Measurements from ENCODE around the gene ZNF451.

ZNF451 gene

DNA sequence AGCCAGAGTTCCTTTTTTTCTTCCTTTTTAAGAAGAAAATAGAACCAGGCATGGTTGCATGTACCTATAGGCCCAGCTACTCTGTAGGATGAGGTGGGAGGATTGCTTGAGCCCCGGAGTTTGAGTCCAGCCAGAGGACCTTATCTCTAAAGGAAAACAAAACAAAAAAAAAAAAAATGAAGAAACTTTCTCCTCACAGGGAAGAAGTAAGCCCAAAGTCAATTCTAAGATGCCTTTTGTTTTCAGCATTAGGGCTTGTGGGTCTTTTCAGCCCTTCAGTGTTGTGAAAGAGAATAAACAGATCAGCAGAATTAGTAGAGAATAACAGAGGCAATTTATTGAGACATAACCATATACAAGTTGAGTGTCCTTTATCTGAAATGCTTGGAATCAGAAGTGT is 26.8 kb downstream of the ZNF451 start:
- DNase-seq (ENCODE audit: low read depth), result peak; percentile 54
- no peak for TF ChIP-seq CTCF (IDR thresholded peaks at IDR 0.05; ENCODE audit: low read length, missing control alignments)
- no peak overlapping the region for H3K4me3 ChIP-seq (replicated peaks; ENCODE audit: low read depth, low read length)

GRCh38 chr6:57117796-57118195 is 27.8 kb downstream of the ZNF451 start:
- H3K4me3 ChIP-seq (replicated peaks; ENCODE audit: low read depth, low read length), result no peak overlapping the region
- DNase-seq (ENCODE audit: low read depth), result peak; percentile 21
- TF ChIP-seq CTCF (IDR thresholded peaks at IDR 0.05; ENCODE audit: low read length, missing control alignments), result no peak

DNA sequence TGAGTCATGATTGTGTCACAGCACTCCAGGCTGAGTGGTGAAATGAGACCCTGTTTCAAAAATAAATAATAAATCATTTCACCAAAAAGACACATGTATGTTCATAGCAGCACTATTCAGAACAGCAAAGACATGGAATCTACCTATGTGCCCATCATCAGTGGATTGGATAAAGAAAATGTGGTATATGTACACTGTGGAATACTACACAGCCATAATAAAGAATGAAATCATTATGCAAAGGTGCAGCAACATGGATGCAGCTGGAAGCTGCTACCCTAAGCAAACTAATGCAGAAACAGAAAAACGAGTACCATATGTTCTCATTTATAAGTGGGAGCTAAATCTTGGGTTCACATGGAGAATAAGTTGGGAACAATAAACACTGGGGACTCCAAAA is 33.1 kb downstream of the ZNF451 start:
- no peak for DNase-seq (ENCODE audit: low read depth)
- no peak for TF ChIP-seq CTCF (IDR thresholded peaks at IDR 0.05; ENCODE audit: low read length, missing control alignments)
- no peak overlapping the region for H3K4me3 ChIP-seq (replicated peaks; ENCODE audit: low read depth, low read length)

DNA sequence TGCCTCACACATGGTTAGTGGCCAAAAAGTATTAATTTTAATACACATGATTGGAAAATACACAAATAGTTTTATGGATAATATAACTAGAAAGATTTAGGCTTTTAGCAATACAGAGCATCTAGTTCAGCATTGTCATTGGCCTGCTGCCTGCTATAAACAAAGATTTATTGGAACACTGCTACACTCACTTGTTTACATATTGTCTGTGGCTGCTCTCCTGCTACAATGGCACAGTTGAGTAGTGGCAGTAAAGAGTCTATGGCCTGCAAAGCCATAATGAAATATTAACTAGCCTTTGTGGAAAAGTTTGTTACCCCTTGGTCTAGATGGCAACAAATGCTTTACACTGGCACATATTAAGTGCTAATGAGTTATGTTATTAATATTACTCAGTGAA is 37.8 kb downstream of the ZNF451 start:
- no peak for DNase-seq (ENCODE audit: low read depth)
- no peak for TF ChIP-seq CTCF (IDR thresholded peaks at IDR 0.05; ENCODE audit: low read length, missing control alignments)
- no peak overlapping the region for H3K4me3 ChIP-seq (replicated peaks; ENCODE audit: low read depth, low read length)

DNA sequence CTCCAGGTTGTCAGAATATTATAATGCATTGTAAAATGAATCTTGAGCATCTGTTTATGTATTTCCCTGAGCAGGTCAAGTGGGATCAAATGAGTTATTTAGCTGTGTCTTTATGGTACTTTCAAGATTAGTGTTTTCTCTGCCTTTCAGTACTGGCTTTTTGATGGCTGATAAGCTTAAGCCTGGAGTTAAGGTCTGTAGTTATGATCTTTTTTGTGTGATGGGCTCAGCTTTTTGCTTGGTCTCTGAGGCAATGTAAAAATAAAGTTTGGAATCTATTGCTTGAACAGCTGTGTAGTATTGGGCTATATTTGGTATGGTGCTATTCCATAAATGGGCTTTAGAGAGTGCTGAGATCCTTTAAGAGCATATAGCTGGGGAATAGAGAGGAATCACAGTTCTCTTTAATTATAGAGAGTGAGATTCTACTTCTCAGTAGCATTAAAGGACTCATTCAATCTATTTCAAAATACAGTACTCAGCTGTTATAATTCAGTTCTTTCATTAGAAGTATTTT is 40.7 kb downstream of the ZNF451 start:
- no peak overlapping the region for H3K4me3 ChIP-seq (replicated peaks; ENCODE audit: low read depth, low read length)
- TF ChIP-seq CTCF (IDR thresholded peaks at IDR 0.05; ENCODE audit: low read length, missing control alignments), result no peak
- DNase-seq (ENCODE audit: low read depth), result no peak

DNA sequence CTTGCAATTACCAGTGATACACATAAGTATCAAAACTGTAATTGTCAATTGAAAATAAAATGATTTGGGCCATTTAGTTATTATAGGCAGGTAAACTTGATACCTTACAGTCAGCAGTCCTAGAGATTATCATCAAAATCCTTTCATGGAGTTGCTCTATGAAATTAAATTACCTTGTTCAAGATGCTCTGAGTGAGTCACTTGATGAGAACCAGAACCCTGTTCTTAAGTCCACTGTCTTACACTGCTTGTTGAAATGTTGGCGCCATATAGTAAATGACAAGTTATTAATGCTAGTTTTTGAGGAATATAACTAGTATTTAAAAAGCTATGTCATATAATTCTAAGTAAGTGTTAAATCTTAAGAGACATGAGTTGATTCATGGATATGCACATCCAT is 45.0 kb downstream of the ZNF451 start:
- TF ChIP-seq CTCF (IDR thresholded peaks at IDR 0.05; ENCODE audit: low read length, missing control alignments), result no peak
- H3K4me3 ChIP-seq (replicated peaks; ENCODE audit: low read depth, low read length), result no peak overlapping the region
- no peak for DNase-seq (ENCODE audit: low read depth)

GRCh38 chr6:57135885-57136284 is 45.9 kb downstream of the ZNF451 start:
- H3K4me3 ChIP-seq (replicated peaks; ENCODE audit: low read depth, low read length), result no peak overlapping the region
- no peak for DNase-seq (ENCODE audit: low read depth)
- TF ChIP-seq CTCF (IDR thresholded peaks at IDR 0.05; ENCODE audit: low read length, missing control alignments), result no peak
